Gastrocnemius medialis (tissue), 4 donors: ENCODE results near the gene C20orf204. TPM values are rescaled to one million over a fixed set of nuclear protein-coding genes. Genes with fewer than 3 reads are reported as not detected.

Source experiments
- ATAC-seq, 2 donors: fragments of 150-250 bp; one replicate each; pipeline ENCODE4 v1.9.1; 2016
- DNase-seq, 2 donors: peaks; one replicate each; pipeline ENCODE4 v3.0.0-alpha.2; 2019
- H3K27ac ChIP-seq, 4 donors: fragments of 200-600 bp; sonication (generic); 1 replicate in 1 of 4; 2 replicates in 3 of 4; pipeline ENCODE4 v1.5.1; 2016 to 2018; ENCODE audit warnings: mild to moderate bottlenecking in 2 of 4, moderate library complexity in 1 of 4
- H3K27me3 ChIP-seq, 3 donors: fragments of 200-600 bp; sonication (generic) in 2 of 3; 1 replicate in 1 of 3; 2 replicates in 2 of 3; pipeline versions ENCODE4 v1.5.1 to v1.6.0; 2016 to 2019; ENCODE audit warnings: mild to moderate bottlenecking in 1 of 3, moderate library complexity in 1 of 3
- H3K36me3 ChIP-seq, 2 donors: fragments of 200-600 bp; sonication (generic) in 1 of 2; one replicate each; pipeline ENCODE4 v1.5.1; 2017 to 2018
- H3K4me1 ChIP-seq, 2 donors: fragments of 200-600 bp; sonication (generic) in 1 of 2; one replicate each; pipeline ENCODE4 v1.5.1; 2016 to 2017; ENCODE audit warnings: mild to moderate bottlenecking in 2 of 2
- H3K4me3 ChIP-seq, 4 donors: fragments of 200-600 bp; sonication (generic) in 3 of 4; 1 replicate in 1 of 4; 2 replicates in 3 of 4; pipeline ENCODE4 v1.5.1; 2016 to 2019; ENCODE audit warnings: mild to moderate bottlenecking in 2 of 4
- H3K9me3 ChIP-seq, 3 donors: fragments of 200-600 bp; sonication (generic) in 2 of 3; 1 replicate in 1 of 3; 2 replicates in 2 of 3; pipeline ENCODE4 v1.5.1; 2016 to 2019
- POLR2A ChIP-seq, 2 donors: fragments of 450-650 bp; IDR thresholded peaks; one replicate each; pipeline ENCODE4 v1.6.1; 2017; ENCODE audit warnings: antibody characterized with exemption in 2 of 2, mild to moderate bottlenecking in 2 of 2, moderate library complexity in 2 of 2
- in situ Hi-C, 4 donors: fragments of 200-750 bp; cut with MboI; loops; one replicate each; pipeline versions ENCODE4 v1.15.0 to v1.8.0; 2017; ENCODE audit warnings: low sequenced_read_pairs in 4 of 4
- intact Hi-C: fragments of 100-400 bp; cut with DNase I; formaldehyde crosslinking; loops from one replicate; pipeline ENCODE4 v1.15.1; 2023; ENCODE audit warnings: low total_unique reads
- total RNA-seq, 4 donors: library from RNA; depleted of rRNA; stranded (reverse); fragments of >200 nt; gene quantifications; one replicate each; pipeline versions ENCODE4 v1.1.0 to v1.2.3, GENCODE V29; 2016
- TF ChIP-seq, protein P1 (sequence below), 5 experiments: fragments of 450-650 bp in 3 of 5; fragments of 200-600 bp in 2 of 5; sonication (generic) in 2 of 5; IDR thresholded peaks in 4 of 5; conservative IDR thresholded peaks in 1 of 5; 1 replicate in 4 of 5; 2 replicates in 1 of 5; pipeline ENCODE4 v1.5.1; 2016 to 2019; ENCODE audit warnings: antibody characterized with exemption in 5 of 5, mild to moderate bottlenecking in 3 of 5, moderate library complexity in 3 of 5

The C20orf204 gene
- total RNA-seq, 4 donors from 2014 or later = 0.16 to 0.66 (median 0.33) TPM; not detected in 1

- H3K4me1 ChIP-seq = peaks cover 13 to 18% of the 10 kb centered on the region in 2 donors
- no peaks in the 10 kb centered on the region for H3K9me3 ChIP-seq
- TF ChIP-seq POLR2A (IDR thresholded peaks at IDR 0.05) = no peak
- TF ChIP-seq, protein P1, sequence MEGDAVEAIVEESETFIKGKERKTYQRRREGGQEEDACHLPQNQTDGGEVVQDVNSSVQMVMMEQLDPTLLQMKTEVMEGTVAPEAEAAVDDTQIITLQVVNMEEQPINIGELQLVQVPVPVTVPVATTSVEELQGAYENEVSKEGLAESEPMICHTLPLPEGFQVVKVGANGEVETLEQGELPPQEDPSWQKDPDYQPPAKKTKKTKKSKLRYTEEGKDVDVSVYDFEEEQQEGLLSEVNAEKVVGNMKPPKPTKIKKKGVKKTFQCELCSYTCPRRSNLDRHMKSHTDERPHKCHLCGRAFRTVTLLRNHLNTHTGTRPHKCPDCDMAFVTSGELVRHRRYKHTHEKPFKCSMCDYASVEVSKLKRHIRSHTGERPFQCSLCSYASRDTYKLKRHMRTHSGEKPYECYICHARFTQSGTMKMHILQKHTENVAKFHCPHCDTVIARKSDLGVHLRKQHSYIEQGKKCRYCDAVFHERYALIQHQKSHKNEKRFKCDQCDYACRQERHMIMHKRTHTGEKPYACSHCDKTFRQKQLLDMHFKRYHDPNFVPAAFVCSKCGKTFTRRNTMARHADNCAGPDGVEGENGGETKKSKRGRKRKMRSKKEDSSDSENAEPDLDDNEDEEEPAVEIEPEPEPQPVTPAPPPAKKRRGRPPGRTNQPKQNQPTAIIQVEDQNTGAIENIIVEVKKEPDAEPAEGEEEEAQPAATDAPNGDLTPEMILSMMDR (IDR thresholded peaks at IDR 0.05 in 4 of 5, conservative IDR thresholded peaks at IDR 0.05 in 1 of 5) = no peak
- H3K27ac ChIP-seq = no peak overlapping the region
- peak overlapping the region in 2 of 4 donors; percentile 52 to 76 for H3K4me3 ChIP-seq
- intact Hi-C loops (no loop called here), in situ Hi-C loops (no loop called here)
- H3K36me3 ChIP-seq = no peaks in the 10 kb centered on the region
- DNase-seq (no peak), ATAC-seq (no peak)
- peaks cover 19 to 28% (median 27%) of the 10 kb centered on the region in 3 donors for H3K27me3 ChIP-seq
Observed at GRCh38 chr20:64080813-64081623, 45.0 kb downstream of the C20orf204 start.

- H3K36me3 ChIP-seq = no peaks in the 10 kb centered on the region
- H3K9me3 ChIP-seq = no peaks in the 10 kb centered on the region
- no peak overlapping the region for H3K4me3 ChIP-seq
- intact Hi-C loops = no loop called here
- TF ChIP-seq, protein P1 (IDR thresholded peaks at IDR 0.05 in 4 of 5, conservative IDR thresholded peaks at IDR 0.05 in 1 of 5) = no peak
- no peak for TF ChIP-seq POLR2A (IDR thresholded peaks at IDR 0.05)
- ATAC-seq = no peak
- peaks cover 23 to 32% (median 32%) of the 10 kb centered on the region in 3 donors for H3K27me3 ChIP-seq
- in situ Hi-C loops = no loop called here
- H3K4me1 ChIP-seq = peaks cover 13 to 18% of the 10 kb centered on the region in 2 donors
- DNase-seq = no peak
- no peak overlapping the region for H3K27ac ChIP-seq
Observed at GRCh38 chr20:64081624-64081964, 45.6 kb downstream of the C20orf204 start.

- DNase-seq = no peak
- intact Hi-C loops = no loop called here
- H3K36me3 ChIP-seq = no peaks in the 10 kb centered on the region
- H3K4me1 ChIP-seq = peaks cover 13 to 18% of the 10 kb centered on the region in 2 donors
- ATAC-seq = no peak
- in situ Hi-C loops = no loop called here
- H3K9me3 ChIP-seq = no peaks in the 10 kb centered on the region
- H3K4me3 ChIP-seq = no peak overlapping the region
- H3K27me3 ChIP-seq = peaks cover 23 to 35% (median 32%) of the 10 kb centered on the region in 3 donors
- H3K27ac ChIP-seq = no peak overlapping the region
- TF ChIP-seq, protein P1 (IDR thresholded peaks at IDR 0.05 in 4 of 5, conservative IDR thresholded peaks at IDR 0.05 in 1 of 5) = no peak
- TF ChIP-seq POLR2A (IDR thresholded peaks at IDR 0.05) = no peak
Observed at GRCh38 chr20:64082126-64082731, 46.2 kb downstream of the C20orf204 start.

- DNase-seq = no peak
- peaks cover 23 to 38% (median 32%) of the 10 kb centered on the region in 3 donors for H3K27me3 ChIP-seq
- peak overlapping the region; percentile 24 to 64 (median 54) for H3K4me3 ChIP-seq
- in situ Hi-C loops (no loop called here), intact Hi-C loops (loop anchor here (1.0 kb wide), 2 partner anchors 21 to 37 kb away; no protein-coding TSS in a partner anchor)
- no peak overlapping the region for H3K27ac ChIP-seq
- no peak for ATAC-seq
- no peaks in the 10 kb centered on the region for H3K36me3 ChIP-seq
- TF ChIP-seq POLR2A (IDR thresholded peaks at IDR 0.05) = no peak
- TF ChIP-seq, protein P1 (IDR thresholded peaks at IDR 0.05 in 4 of 5, conservative IDR thresholded peaks at IDR 0.05 in 1 of 5) = no peak
- H3K9me3 ChIP-seq = no peaks in the 10 kb centered on the region
- peaks cover 13 to 18% of the 10 kb centered on the region in 2 donors for H3K4me1 ChIP-seq
Observed at GRCh38 chr20:64082820-64083377, 46.9 kb downstream of the C20orf204 start.
